H1 (cell line): ENCODE results near the gene DPF3.

Experiments
- GABPA ChIP-seq: IDR thresholded peaks from 2 replicates; pipeline ENCODE4 v1.6.1; 2011; ENCODE audit warnings: mild to moderate bottlenecking, low read length, moderate library complexity, borderline replicate concordance; ENCODE audit not compliant: insufficient read depth
- JUN ChIP-seq: IDR thresholded peaks from 2 replicates; pipeline ENCODE4 v1.6.1; 2011; ENCODE audit warnings: low read depth, mild to moderate bottlenecking, improper control_type of control experiment, low read length
- POLR2AphosphoS5 ChIP-seq: IDR thresholded peaks from 2 replicates; pipeline ENCODE4 v1.6.1; 2011; ENCODE audit warnings: low read depth, low read length
- RXRA ChIP-seq: IDR thresholded peaks from 2 replicates; pipeline ENCODE4 v1.6.1; 2011; ENCODE audit warnings: low read depth, mild to moderate bottlenecking, low read length, moderate library complexity; ENCODE audit not compliant: insufficient read depth
- SIX5 ChIP-seq: IDR thresholded peaks from 2 replicates; pipeline ENCODE4 v1.6.1; 2011; ENCODE audit warnings: mild to moderate bottlenecking, low read depth, low read length
- YY1 ChIP-seq: IDR thresholded peaks from 2 replicates; pipeline ENCODE4 v1.6.1; 2011; ENCODE audit warnings: low read depth, mild to moderate bottlenecking, low read length
- ZNF274 ChIP-seq: IDR thresholded peaks from 2 replicates; pipeline ENCODE4 v1.7.0; 2012; ENCODE audit warnings: low read length, borderline replicate concordance; ENCODE audit errors: extremely low read depth
- TF ChIP-seq, protein P1 (sequence below), 3 experiments: IDR thresholded peaks; 1 replicate in 2 of 3; 2 replicates in 1 of 3; pipeline versions ENCODE4 v1.5.1 to v1.6.1; 2011; ENCODE audit warnings: low read length in 3 of 3, mild to moderate bottlenecking in 3 of 3, inconsistent platforms in 2 of 3, low read depth in 1 of 3, moderate library complexity in 1 of 3; ENCODE audit not compliant: insufficient read depth in 1 of 3; ENCODE audit errors: control extremely low read depth in 1 of 3

- TF ChIP-seq POLR2AphosphoS5 (no peak), JUN (no peak), RXRA (no peak), GABPA (no peak), ZNF274 (no peak), SIX5 (no peak), YY1 (no peak)
- TF ChIP-seq, protein P1, sequence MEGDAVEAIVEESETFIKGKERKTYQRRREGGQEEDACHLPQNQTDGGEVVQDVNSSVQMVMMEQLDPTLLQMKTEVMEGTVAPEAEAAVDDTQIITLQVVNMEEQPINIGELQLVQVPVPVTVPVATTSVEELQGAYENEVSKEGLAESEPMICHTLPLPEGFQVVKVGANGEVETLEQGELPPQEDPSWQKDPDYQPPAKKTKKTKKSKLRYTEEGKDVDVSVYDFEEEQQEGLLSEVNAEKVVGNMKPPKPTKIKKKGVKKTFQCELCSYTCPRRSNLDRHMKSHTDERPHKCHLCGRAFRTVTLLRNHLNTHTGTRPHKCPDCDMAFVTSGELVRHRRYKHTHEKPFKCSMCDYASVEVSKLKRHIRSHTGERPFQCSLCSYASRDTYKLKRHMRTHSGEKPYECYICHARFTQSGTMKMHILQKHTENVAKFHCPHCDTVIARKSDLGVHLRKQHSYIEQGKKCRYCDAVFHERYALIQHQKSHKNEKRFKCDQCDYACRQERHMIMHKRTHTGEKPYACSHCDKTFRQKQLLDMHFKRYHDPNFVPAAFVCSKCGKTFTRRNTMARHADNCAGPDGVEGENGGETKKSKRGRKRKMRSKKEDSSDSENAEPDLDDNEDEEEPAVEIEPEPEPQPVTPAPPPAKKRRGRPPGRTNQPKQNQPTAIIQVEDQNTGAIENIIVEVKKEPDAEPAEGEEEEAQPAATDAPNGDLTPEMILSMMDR (IDR thresholded peaks at IDR 0.05; ENCODE audit: control extremely low read depth in 1 of 3, insufficient read depth in 1 of 3, low read depth in 1 of 3, low read length in 3 of 3) = no peak
These were observed 274.8 kb downstream of the DPF3 start for GRCh38 chr14:72619111-72619571.
